GM10847 (cell line): ENCODE results near the gene MYL3.

Experiments
- POLR2A ChIP-seq: IDR thresholded peaks from 2 replicates; pipeline ENCODE4 v1.6.1; 2011; ENCODE audit not compliant: insufficient read length; ENCODE audit errors: extremely low read depth

The MYL3 gene

DNA sequence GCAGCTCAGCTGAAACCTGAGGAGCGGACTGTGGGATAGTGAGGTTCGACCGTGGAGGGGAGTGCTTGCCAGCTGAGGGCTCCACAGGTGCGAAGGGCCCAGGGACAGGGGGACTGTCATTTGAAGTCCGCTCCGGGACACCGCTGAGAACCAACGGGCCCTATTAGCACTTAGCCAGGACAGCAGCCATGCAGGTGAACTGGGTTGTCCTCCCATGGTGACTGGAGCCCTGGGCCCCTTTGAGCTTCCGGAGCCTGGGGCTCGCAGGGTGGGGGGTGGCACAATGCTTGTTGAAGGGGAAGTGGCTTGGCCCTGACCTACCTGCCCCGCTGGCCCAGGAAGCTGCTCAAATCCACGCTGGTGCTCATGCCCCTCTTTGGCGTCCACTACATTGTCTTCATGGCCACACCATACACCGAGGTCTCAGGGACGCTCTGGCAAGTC lies 39.0 kb upstream of the MYL3 start:
- no peak for TF ChIP-seq POLR2A

DNA sequence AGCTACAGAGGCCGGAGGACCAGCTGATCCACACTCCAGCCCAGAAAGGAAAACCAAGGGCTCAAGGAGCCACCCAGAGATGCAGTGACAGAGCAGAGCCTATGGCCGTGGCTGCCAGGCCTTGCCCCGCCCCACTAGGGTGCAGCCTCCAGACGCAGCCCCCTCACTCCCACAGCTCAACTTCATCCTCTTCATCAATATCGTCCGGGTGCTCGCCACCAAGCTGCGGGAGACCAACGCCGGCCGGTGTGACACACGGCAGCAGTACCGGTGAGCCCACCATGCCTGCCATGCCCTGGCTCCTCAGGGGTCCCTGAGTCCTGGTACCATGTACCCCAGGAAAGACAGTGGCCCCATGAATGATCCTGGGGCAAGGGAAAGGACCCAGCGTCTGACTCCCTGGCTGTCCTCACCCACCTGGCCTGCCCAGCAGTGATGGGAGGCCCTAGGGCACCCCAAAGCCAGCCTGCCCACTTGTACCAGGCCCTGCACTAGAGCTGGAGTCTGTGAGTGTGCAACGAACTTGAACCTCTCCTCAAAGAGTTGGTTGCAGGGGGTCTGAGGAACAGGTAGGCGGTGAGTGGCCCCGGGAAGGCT lies 38.4 kb upstream of the MYL3 start:
- no peak for TF ChIP-seq POLR2A

DNA sequence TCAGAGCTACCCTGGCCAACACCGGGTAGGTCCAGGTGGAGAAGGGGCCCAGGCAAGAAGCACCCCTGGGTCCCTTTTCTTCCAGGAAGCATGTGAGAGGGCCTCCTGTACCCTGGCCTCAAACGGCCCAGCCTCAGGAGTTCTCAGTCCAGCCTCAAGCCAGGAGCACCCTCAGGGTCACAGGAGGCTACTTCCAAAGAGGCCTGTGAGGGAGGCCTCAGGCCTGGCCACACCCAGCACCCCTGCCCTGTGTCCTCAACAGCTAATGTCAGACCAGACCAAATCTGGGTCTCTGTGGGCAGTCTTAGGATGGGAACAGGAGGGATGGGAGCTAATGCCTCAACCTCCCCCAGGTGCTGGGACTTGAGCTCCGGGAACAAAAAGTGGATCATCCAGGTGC lies 37.8 kb upstream of the MYL3 start:
- no peak for TF ChIP-seq POLR2A

DNA sequence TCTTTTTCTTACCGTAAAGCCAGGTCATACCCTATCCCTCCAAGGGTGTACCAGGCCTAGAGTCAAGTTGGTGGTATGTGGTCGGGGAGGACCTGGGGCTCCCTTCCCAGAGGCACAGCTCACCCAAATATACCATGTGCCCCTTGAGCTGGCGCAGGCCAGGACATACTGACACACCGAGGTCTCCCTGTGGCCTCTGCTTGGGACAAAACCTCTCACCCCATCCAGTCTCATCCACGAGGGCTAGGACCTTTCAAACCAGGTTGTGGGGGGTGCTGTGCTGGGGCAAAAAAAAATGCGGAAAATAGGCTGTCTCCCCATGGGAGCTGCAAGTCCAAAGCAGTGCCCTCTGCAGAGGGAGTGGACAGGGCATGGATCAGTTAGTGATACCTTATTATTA lies 37.1 kb upstream of the MYL3 start:
- no peak for TF ChIP-seq POLR2A

DNA sequence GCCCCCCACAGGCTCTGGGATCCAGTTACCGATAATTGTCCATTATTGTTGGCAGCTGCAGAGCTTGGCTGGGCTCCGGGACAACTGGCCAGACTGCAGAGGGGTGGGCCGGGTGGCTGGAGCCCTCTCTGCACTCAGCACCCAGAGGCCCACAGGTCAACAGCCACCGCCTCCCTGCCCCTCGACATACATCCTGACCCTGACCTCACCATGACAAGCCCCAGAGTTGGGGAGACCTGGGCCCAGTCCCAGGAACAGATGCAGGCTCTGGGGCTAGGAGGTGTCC lies 36.7 kb upstream of the MYL3 start:
- no peak for TF ChIP-seq POLR2A

DNA sequence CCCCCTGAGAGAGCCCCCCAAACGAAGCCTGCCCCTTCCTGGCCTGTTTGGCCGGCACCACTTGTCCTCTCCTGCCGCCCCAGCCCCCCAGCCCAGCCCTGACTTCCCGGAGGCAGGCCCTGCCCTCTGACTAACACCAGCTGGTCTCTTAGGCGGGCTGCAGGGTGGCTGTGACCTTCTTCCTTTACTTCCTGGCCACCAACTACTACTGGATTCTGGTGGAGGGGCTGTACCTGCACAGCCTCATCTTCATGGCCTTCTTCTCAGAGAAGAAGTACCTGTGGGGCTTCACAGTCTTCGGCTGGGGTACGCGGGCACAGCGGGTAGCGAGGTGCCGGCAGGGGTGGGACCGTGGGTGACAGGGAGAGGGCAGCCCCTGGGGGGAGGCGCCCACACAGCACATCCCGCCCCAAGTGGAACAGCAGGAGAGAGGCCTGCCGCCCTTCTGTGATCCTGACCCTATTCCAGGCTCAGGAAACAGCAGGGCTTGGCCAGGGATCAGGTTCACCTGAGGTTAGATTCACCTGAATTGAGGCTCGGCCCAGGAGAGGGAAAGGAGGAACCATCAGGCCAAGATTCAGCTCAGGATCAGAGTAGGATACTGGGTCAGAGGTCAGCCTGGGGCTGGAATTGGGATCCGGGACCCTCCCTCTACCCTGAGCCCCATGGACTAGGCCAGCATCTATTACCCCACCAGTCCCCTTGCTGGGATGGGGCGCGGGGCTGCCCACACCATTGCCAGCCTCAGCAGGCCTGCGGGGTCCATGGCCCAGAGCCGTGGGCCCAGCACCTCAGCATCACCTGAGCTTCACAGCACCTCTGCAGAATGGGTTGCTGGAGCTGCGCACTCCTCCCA lies 36.1 kb upstream of the MYL3 start:
- no peak for TF ChIP-seq POLR2A

DNA sequence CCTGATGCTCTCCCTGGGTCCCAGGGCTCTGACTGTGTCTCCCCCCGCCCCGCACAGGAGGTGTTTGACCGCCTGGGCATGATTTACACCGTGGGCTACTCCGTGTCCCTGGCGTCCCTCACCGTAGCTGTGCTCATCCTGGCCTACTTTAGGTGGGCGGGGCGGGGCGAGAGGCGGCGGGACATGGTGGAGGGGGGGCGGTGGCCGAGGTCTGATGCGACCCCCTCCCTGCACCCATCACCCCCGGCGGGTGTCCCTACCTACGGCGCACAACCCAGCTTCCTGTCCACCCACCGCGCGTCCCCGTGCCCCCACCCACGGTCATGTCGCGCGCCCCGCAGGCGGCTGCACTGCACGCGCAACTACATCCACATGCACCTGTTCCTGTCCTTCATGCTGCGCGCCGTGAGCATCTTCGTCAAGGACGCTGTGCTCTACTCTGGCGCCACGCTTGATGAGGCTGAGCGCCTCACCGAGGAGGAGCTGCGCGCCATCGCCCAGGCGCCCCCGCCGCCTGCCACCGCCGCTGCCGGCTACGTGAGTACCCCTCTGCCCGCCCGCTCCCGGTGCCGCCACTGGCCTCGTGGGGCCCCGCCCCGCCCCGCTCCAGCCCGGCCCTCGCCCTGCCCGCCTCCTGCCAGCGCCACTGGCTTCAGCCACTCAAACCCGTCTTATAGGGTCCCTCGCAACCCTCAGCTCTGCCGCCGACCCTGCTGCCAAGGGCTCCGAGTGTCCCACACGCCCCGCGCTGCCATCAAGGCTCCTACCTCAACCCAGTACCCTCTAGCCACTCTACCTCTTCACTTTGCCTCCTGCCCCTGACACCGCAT lies 35.3 kb upstream of the MYL3 start:
- no peak for TF ChIP-seq POLR2A

DNA sequence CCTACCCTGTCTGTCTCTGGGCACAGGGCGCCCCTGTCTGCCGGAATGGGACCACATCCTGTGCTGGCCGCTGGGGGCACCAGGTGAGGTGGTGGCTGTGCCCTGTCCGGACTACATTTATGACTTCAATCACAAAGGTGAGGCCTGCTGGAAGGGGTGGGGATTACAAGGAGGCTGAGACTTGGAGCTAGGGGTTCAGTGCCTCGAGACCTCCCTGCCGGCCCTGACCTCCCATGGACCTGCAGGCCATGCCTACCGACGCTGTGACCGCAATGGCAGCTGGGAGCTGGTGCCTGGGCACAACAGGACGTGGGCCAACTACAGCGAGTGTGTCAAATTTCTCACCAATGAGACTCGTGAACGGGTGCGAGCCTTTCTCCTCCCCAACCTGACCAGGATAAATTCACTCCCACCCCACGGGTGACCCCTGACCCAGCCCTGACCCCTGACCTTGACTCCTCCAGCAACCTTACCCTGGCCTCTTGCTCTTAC lies 34.6 kb upstream of the MYL3 start:
- TF ChIP-seq POLR2A: no peak

DNA sequence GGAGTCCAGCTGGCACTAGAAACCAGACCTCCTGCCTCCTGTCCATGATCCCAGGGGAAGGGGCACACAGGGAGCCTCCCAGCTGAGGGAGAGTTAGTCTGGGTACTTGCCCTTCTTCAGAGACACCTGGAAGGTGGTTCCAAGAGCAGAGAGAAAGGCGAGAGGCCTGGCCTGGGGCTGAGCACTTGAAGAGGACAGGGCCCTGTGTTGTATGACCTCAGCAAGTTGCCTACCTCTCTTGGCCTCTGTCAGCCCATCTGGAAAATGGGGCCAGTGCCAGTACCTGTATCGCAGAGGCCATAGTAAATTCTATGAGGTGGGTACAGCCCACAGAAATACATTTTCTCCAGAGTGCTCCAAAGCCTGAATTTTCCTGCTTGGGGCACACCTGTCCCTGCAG lies 33.8 kb upstream of the MYL3 start:
- TF ChIP-seq POLR2A: no peak

DNA sequence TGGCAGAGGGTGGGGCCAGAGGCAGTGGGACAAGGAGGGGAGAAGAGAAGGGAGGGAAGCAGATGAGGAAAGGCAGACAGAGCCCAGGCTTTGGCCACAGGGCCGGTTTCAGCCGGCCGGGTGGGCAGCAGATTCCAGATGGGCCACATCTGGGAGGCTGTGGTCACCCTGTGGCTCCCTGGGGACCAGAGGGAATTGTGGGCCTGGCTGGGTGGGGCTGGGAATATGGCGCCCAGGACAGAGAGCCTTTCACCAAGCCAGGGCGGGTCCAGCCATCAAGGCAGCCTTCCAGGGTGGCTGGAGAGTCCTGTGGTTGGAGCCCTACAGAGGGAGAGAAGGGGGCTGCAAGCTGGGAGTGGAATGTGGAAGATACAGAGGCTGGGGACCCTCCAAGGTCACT lies 33.1 kb upstream of the MYL3 start:
- TF ChIP-seq POLR2A: no peak

DNA sequence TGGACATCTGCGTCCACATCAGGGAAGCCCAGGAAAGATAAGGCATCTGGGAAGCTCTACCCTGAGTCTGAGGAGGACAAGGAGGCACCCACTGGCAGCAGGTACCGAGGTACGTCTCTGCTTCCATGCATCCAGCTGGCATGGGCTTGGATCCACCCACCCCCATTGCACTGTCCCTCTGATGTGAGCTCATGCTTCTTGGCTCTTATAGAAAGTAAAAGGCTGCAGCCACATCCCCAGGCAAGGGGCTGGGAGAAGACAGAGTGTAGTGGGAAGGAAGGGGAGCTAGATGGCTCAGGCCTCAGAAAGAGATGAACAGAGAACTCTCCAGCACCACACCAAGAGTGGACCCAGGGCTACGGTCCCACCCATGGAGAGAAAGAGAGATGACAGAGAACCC lies 32.5 kb upstream of the MYL3 start:
- no peak for TF ChIP-seq POLR2A

DNA sequence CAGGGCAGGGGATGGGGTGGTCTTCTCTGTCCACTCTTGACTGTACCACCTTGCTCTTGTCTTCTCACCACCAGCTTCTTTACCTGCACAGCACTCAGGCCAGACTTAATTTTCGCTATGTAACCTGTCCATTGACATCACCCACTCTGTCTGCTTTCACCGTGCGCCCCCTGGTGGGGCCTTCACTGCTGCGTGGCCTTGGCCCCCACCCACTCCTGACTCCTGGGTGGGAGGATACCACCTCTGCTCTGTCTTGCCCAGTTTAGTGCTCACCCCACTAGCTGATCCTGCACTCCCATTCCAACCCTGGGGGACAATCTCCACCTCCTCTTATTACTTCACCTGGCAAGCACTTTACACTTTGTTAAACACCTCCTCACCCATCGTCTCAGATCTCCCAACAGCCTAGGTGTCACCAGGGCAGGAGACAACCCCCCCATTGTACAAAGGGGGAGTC lies 32.0 kb upstream of the MYL3 start:
- no peak for TF ChIP-seq POLR2A

DNA sequence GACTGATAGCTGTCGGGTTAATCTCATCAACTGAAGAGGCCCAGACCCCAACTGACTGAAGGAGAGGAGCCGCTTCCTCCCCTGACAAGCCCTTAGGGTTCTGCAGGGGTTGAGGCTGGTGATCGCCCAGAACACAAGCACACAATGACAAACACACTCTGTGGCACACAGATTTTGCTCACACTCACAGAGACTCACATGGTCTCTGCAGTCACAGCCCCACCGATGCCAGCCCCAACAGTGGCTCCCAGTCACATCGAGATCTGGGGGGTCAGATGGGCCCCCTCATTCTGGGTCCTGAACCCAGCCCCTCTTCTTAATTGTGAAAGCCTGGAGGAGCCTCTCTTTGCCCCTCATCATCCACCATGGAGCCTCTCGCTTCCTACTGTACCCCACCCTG lies 31.0 kb upstream of the MYL3 start:
- no peak for TF ChIP-seq POLR2A

DNA sequence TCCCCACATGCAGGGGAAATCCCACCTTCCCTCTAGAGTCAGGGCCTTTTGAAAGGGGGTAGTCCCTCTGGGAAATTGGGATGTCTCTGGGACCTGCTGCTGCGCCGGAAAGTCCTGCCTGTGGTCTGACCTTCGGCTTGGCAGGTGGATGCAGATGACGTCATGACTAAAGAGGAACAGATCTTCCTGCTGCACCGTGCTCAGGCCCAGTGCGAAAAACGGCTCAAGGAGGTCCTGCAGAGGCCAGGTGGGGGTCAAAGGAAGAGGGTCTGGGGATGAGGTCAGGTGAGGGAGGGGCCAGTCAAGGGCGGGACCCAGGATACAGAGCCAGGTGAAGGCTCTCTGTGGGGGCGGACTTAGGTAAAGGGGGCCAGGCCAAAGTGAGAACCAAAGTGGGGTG lies 30.5 kb upstream of the MYL3 start:
- no peak for TF ChIP-seq POLR2A

DNA sequence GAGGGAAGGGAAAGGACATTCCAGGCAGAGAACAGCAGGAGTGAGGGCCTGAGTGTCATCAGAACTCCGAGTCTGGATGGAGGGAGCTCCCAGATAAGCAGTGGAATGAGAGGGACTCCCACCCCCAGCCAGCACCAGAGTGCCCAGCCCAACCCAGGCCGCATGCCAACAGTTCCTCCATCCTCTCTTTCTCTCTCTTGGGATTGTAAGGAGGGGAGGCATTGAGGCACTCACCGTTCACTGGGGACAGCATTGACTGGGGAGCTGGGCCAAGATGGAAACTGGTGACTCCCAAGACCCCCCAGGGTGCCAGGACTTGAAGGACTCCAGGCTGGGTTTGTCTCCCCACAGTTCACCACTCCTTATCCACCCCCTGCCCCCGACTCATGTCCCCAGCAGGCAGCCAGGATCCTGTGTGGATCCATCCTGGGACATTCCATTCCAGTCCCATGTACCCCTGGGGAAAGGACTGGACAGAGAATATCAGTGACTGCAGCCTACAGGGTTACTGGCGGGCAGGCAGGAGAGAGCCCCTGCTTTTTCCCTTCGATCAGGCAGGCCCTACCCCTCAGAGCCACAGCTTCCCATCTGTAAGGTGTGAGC lies 30.0 kb upstream of the MYL3 start:
- no peak for TF ChIP-seq POLR2A
